ENCODE results near the gene KCNQ1OT1. TPM values are rescaled to one million over a fixed set of nuclear protein-coding genes. Genes with fewer than 3 reads are reported as not detected.

Gene KCNQ1OT1
- total and polyA plus RNA-seq, 12 donors: 0.15 to 10.6 (median 1.1) TPM

- DNase-seq: peak in 2 of 7 donors; percentile 9 to 13
- TF ChIP-seq CTCF (IDR thresholded peaks at IDR 0.05) (no peak), POLR2A (IDR thresholded peaks at IDR 0.05) (no peak)
- H3K4me3 ChIP-seq: no peak overlapping the region
- no peaks in the 10 kb centered on the region for H3K9me3 ChIP-seq (replicated peaks in 1 of 3)
- intact Hi-C loops (cut with DNase I): no loop called here
- 84 to 92% (median 86%) methylated on average over 6 to 11 of the region's 11 CpGs; no CpG with 5 or more reads in 1 of the 4 donors for whole genome bisulfite sequencing, 4 donors
- no peaks in the 10 kb centered on the region for H3K27me3 ChIP-seq
- H3K36me3 ChIP-seq (replicated peaks in 1 of 2): no peaks in the 10 kb centered on the region
- H3K27ac ChIP-seq: peak overlapping the region in 2 of 5 donors; percentile 12 to 13
- H3K4me1 ChIP-seq (replicated peaks in 1 of 2): peaks cover 0 to 12% of the 10 kb centered on the region in 2 donors
These were observed 48.4 kb upstream of the KCNQ1OT1 start for GRCh38 chr11:2748061-2748813.

- Histone ChIP-seq H3K4me3 (no peak overlapping the region), H3K36me3 (replicated peaks in 1 of 2) (no peaks in the 10 kb centered on the region), H3K27ac (peak overlapping the region in 1 of 5 donors; percentile 29), H3K9me3 (replicated peaks in 1 of 3) (no peaks in the 10 kb centered on the region), H3K27me3 (no peaks in the 10 kb centered on the region), H3K4me1 (replicated peaks in 1 of 2) (peaks cover 0 to 12% of the 10 kb centered on the region in 2 donors)
- peak in 2 of 7 donors; percentile 9 to 10 for DNase-seq
- intact Hi-C loops (cut with DNase I): no loop called here
- TF ChIP-seq CTCF (IDR thresholded peaks at IDR 0.05) (no peak), POLR2A (IDR thresholded peaks at IDR 0.05) (no peak)
- 89 to 92% (median 91%) methylated on average over 13 to 16 of the region's 16 CpGs for WGBS, 4 donors
These were observed 47.6 kb upstream of the KCNQ1OT1 start for GRCh38 chr11:2747248-2748027.

- DNase-seq: peak in 2 of 7 donors; percentile 9 to 10
- no peaks in the 10 kb centered on the region for H3K36me3 ChIP-seq (replicated peaks in 1 of 2)
- intact Hi-C loops (cut with DNase I): no loop called here
- no peaks in the 10 kb centered on the region for H3K27me3 ChIP-seq
- no peak overlapping the region for H3K27ac ChIP-seq
- peaks cover 5 to 19% of the 10 kb centered on the region in 2 donors for H3K4me1 ChIP-seq (replicated peaks in 1 of 2)
- no peak overlapping the region for H3K4me3 ChIP-seq
- 83 to 88% (median 86%) methylated on average over 20 to 24 of the region's 24 CpGs for WGBS, 4 donors
- no peaks in the 10 kb centered on the region for H3K9me3 ChIP-seq (replicated peaks in 1 of 3)
- TF ChIP-seq POLR2A (IDR thresholded peaks at IDR 0.05): no peak
- no peak for TF ChIP-seq CTCF (IDR thresholded peaks at IDR 0.05)
These were observed 46.8 kb upstream of the KCNQ1OT1 start for GRCh38 chr11:2746401-2747247.

All from adrenal gland (tissue), 12 donors.